GM19099 (cell line): ENCODE results near the gene XRCC6.

Experiments
- POLR2A ChIP-seq: IDR thresholded peaks from 3 replicates; pipeline ENCODE4 v1.6.1; 2011; ENCODE audit warnings: low read depth; ENCODE audit not compliant: insufficient read length; ENCODE audit errors: extremely low read depth

The XRCC6 gene

GRCh38 chr22:41674846-41675340 is 53.8 kb downstream of the XRCC6 start:
- TF ChIP-seq POLR2A = no peak

GRCh38 chr22:41676134-41676533 is 55.0 kb downstream of the XRCC6 start:
- no peak for TF ChIP-seq POLR2A

DNA sequence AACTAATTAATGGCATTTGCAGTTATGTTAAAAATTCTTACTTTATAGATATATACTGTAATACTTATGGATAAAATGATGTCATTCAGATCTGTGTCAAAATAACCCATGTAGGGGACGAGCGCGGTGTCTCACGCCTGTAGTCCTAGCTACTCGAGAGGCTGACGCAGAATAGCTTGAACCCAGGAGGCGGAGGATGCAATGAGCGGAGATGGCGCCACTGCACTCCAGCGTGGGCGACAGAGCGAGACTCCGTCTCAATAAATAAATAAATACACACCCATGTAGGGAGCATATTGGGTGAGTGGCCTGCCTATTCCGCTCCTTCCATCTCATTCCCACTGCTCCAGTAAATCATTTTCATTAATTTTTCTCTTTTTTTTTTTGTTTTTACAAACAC is 60.5 kb downstream of the XRCC6 start:
- TF ChIP-seq POLR2A = no peak

DNA sequence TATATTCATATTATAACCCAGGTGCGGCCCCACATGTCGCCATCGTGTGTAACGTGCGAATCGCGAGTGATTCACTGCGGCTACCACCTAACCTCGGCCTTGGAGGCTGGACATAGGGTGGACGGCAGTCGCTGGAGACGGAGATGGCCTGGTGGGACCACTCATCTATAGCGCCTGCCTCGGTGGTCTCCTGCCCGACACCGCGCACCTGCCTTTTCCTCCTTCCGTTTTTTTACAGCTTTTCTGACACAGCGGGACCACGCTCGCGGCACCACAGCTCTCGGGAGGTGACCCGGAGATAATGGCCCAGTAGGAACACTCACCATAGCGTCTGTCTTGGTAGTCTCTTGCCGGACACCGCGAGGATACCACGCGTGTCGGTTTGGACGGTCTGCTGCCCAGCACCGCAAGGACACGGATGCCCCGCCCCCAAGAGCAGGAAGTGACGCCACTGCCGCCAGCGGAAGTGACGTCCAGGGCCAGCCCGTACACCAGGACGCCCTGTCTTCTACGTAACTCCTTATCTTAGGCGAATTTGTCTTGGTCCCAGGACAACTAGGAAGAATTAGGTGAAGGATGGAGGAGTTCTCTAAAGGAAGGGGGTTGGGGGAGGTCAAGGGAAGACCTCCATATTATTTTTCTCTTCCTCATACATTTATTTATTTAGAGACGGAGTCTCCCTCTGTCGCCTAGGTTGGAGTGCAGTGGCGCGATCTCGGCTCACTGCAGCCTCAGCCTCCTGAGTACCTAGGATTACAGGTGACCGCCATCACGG is 61.1 kb downstream of the XRCC6 start:
- peak; percentile 53 for TF ChIP-seq POLR2A

GRCh38 chr22:41683052-41683451 is 62.0 kb downstream of the XRCC6 start:
- no peak for TF ChIP-seq POLR2A

DNA sequence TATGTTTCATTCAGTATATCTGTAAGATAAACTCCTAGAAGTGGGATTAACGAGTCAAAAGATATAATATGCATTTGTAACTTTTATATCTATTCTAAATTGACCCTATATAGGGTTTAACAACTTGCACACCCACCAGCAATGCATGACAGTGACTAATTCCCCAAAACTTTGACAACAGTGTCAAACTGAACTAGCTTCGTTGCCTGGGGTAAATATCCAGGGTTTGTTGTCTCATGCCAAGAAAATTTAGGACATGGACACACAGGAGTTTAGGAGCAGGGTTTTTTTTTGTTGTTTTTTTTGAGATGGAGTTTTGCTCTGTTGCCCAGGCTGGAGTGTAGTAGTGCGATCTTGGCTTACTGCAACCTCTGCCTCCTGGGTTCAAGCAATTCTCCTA is 62.5 kb downstream of the XRCC6 start:
- no peak for TF ChIP-seq POLR2A

DNA sequence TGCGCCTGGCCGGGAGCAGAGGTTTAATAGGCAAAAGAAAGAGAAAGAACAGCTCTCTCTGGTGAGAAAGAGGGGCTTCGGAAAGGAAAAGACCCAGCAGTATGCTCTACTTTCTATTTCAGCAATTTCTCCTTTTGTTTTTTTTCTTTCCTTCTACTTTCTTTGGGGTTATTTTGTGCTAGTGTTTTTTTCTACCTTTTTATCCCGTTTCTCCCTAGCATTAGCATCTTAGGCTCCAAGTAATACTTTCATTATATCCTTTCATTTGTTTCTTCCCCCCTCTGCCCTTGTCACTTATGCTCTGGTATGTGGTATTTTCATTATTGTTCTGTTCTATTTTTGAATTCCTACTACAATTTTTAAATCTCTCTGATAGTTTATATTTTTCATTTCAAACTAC is 63.1 kb downstream of the XRCC6 start:
- TF ChIP-seq POLR2A = no peak

GRCh38 chr22:41687901-41688364 is 66.8 kb downstream of the XRCC6 start:
- no peak for TF ChIP-seq POLR2A

- peak; percentile 90 for TF ChIP-seq POLR2A
Measured at GRCh38 chr22:41688365-41689211, 67.5 kb downstream of the XRCC6 start, which contains the start of gene SNU13. TSS of gene SNU13 (minus strand) at chr22:41688867. CDS start at chr22:41688796, 71 bp downstream.

- no peak for TF ChIP-seq POLR2A
Measured at GRCh38 chr22:41690476-41690875, 69.4 kb downstream of the XRCC6 start.

- TF ChIP-seq POLR2A = no peak
Measured at GRCh38 chr22:41695211-41695610, 74.1 kb downstream of the XRCC6 start.

- TF ChIP-seq POLR2A = no peak
Measured at GRCh38 chr22:41696703-41697102, 75.6 kb downstream of the XRCC6 start.

DNA sequence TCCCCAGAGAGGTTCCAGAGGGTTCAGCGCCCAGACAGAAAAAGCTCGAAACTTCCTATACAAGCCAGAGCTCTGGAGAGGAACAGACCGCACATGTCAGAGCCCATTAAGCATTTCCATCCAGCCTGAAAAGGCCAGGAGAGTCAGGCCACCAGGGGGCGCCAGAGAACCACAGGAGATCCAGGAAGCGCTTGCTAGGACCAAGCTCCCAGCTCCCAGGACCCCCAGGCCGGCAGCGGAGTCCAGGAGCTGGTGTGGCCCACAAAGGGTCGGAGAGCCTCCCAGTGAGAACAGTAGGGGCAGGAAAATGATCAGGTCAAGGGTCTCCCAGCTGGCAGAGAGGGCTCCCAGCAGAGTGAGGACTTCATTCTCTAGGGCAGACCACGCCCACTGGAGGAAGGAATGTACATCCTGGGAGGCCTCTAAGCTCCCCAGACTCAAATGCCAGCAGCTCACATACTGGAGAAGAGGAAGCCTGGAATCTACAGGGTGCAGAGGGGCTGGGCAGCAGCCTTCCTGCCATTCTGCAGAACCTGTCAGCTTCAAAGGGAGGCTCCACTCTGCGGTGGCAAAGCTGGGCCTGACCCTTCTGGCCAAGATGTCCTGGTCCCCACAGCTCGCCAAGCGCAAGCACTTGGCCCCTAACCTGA is 76.2 kb downstream of the XRCC6 start:
- no peak for TF ChIP-seq POLR2A

- TF ChIP-seq POLR2A = peak; percentile 52
Measured at GRCh38 chr22:41699264-41700107, 78.4 kb downstream of the XRCC6 start, which contains the start of gene MEI1. TSS of gene MEI1 (plus strand) at chr22:41699503. CDS start at chr22:41699539, 36 bp downstream.
